H4 (cell line): ENCODE measurements around the gene L3MBTL4. TPM values are rescaled to one million over a fixed set of nuclear protein-coding genes. Genes with fewer than 3 reads are reported as not detected.

ENCODE experiments used
- DNase-seq: peaks from one replicate; pipeline ENCODE4 v3.0.0-alpha.2; 2015; ENCODE audit warnings: low spot score
- total RNA-seq: library from RNA; depleted of rRNA; stranded (reverse); fragments of >200 nt; shearing (Covaris generic); gene quantifications from 2 replicates; pipeline ENCODE4 v1.2.3, GENCODE V29; 2014

The L3MBTL4 gene
- total RNA-seq, 1 experiment from 2014 or later = 2.4 TPM

GRCh38 chr18:5993938-5994337 is 420.8 kb downstream of the L3MBTL4 start:
- no peak for DNase-seq

- DNase-seq = no peak
Measured at GRCh38 chr18:5992381-5992780, 422.3 kb downstream of the L3MBTL4 start.

GRCh38 chr18:5987249-5987648 is 427.5 kb downstream of the L3MBTL4 start:
- DNase-seq = no peak

GRCh38 chr18:5986257-5986931 is 428.3 kb downstream of the L3MBTL4 start:
- no peak for DNase-seq

GRCh38 chr18:5984245-5984644 is 430.5 kb downstream of the L3MBTL4 start:
- DNase-seq = no peak

GRCh38 chr18:5983488-5983887 is 431.2 kb downstream of the L3MBTL4 start:
- DNase-seq = no peak

- DNase-seq = no peak
Measured at GRCh38 chr18:5982332-5982731, 432.4 kb downstream of the L3MBTL4 start.

GRCh38 chr18:5980721-5981120 is 434.0 kb downstream of the L3MBTL4 start:
- DNase-seq = no peak

GRCh38 chr18:5979971-5980457 is 434.7 kb downstream of the L3MBTL4 start:
- no peak for DNase-seq

GRCh38 chr18:5979176-5979888 is 435.4 kb downstream of the L3MBTL4 start:
- DNase-seq = no peak

- DNase-seq = no peak
Measured at GRCh38 chr18:5977022-5977421, 437.7 kb downstream of the L3MBTL4 start.

GRCh38 chr18:5975111-5976002 is 439.4 kb downstream of the L3MBTL4 start:
- peak; percentile 52 for DNase-seq

GRCh38 chr18:5974696-5975095 is 440.0 kb downstream of the L3MBTL4 start:
- no peak for DNase-seq

GRCh38 chr18:5973099-5973498 is 441.6 kb downstream of the L3MBTL4 start:
- no peak for DNase-seq

GRCh38 chr18:5972298-5972697 is 442.4 kb downstream of the L3MBTL4 start:
- no peak for DNase-seq

GRCh38 chr18:5969989-5970403 is 444.7 kb downstream of the L3MBTL4 start:
- DNase-seq = no peak

- no peak for DNase-seq
Measured at GRCh38 chr18:5969355-5969988, 445.2 kb downstream of the L3MBTL4 start.

GRCh38 chr18:5967666-5968065 is 447.0 kb downstream of the L3MBTL4 start:
- DNase-seq = no peak

GRCh38 chr18:5967007-5967406 is 447.7 kb downstream of the L3MBTL4 start:
- DNase-seq = no peak

GRCh38 chr18:5966514-5966913 is 448.2 kb downstream of the L3MBTL4 start:
- no peak for DNase-seq

- no peak for DNase-seq
Measured at GRCh38 chr18:5964996-5965395, 449.7 kb downstream of the L3MBTL4 start.

- no peak for DNase-seq
Measured at GRCh38 chr18:5964596-5964995, 450.1 kb downstream of the L3MBTL4 start.
